Parathyroid adenoma (tissue), 2 donors: Measurements from ENCODE around the gene ALOX12B.

ENCODE experiments used
- H2AFZ ChIP-seq: fragments of 300-600 bp; sonication (generic); one replicate; pipeline ENCODE4 v1.7.0; 2017; ENCODE audit warnings: antibody characterized with exemption, mild to moderate bottlenecking
- H3K27ac ChIP-seq: fragments of 300-600 bp; sonication (generic); one replicate; pipeline ENCODE4 v1.7.0; 2017
- H3K27me3 ChIP-seq: fragments of 300-600 bp; sonication (generic); one replicate; pipeline ENCODE4 v1.7.0; 2017; ENCODE audit warnings: low read length; ENCODE audit not compliant: control insufficient read depth, insufficient read depth
- H3K36me3 ChIP-seq: fragments of 300-600 bp; sonication (generic); one replicate; pipeline ENCODE4 v1.7.0; 2017; ENCODE audit warnings: low read length; ENCODE audit not compliant: control insufficient read depth, insufficient read depth
- H3K4me1 ChIP-seq: fragments of 300-600 bp; sonication (generic); one replicate; pipeline ENCODE4 v1.7.0; 2017; ENCODE audit warnings: control low read depth
- H3K4me2 ChIP-seq: fragments of 300-600 bp; sonication (generic); one replicate; pipeline ENCODE4 v1.7.0; 2017; ENCODE audit warnings: low read length
- H3K4me3 ChIP-seq: fragments of 300-600 bp; sonication (generic); one replicate; pipeline ENCODE4 v1.7.0; 2017; ENCODE audit warnings: low read depth, low read length
- H3K79me2 ChIP-seq: fragments of 300-600 bp; sonication (generic); one replicate; pipeline ENCODE4 v1.7.0; 2017; ENCODE audit warnings: control low read depth
- H3K9ac ChIP-seq: fragments of 300-600 bp; sonication (generic); one replicate; pipeline ENCODE4 v1.7.0; 2017; ENCODE audit warnings: mild to moderate bottlenecking
- H3K9me3 ChIP-seq: fragments of 300-600 bp; sonication (generic); one replicate; pipeline ENCODE4 v1.7.0; 2017; ENCODE audit warnings: low read length; ENCODE audit not compliant: control insufficient read depth
- CTCF ChIP-seq: fragments of 300-600 bp; sonication (generic); IDR thresholded peaks from one replicate; pipeline ENCODE4 v1.7.0; 2017; ENCODE audit warnings: antibody characterized with exemption, mild to moderate bottlenecking
- donor health status: primary hyperparathyroidism.

The ALOX12B gene

DNA sequence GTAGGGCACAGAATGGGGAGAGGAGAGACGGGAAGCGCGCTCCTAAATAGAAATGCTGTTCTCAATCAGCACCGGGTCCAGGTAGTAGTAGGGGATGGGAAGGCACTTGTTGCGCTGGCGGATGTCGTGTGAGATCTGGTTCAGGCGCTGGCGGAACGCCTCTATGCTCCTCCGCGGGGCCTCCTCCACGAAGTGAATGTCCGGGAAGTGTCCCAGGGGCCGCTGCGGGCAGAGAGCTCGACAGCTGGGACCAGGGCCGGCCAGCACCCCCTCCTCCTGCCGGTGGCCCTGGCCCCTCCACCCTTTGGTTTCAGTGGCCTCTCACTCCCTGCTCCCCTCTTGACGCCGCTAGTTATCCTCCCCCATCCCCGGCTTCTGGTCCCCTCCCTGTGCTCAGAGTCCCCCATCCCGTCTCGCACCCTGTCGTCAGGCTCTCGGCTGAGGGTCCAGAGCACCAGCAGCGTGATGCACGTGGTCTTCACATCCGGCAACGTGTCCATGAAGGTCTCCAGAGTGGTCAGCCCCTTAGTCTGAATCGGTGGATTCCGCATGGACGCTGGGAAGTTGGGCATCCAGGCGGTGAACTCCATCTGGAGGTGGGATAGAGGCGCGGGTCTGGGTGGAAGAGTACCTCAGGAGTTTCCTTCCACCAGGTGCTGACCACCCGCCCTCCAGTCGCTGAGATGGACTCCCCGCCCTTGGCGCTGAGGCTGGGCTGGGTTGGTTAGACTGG is 14.6 kb downstream of the ALOX12B start:
- H3K9ac ChIP-seq: no peak overlapping the region

DNA sequence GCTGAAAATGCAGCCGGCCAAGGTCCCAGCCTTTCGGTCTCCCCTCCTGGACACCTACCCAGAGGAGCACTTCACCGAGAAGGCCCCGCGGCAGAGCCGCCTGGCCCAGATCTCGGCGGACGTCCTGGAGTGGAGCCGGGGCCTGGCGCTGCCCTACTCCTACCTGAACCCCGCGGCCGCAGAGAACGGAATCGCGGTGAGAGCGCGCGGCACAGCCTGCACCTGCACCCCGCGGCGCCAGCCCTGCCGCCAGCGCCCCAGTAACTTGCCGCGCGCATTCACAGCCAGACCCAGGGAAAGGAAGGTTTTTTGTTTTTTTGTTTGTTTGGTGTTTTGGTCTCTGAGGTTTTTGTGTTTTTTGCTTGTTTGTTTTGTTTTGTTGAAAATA is 15.2 kb downstream of the ALOX12B start:
- H2AFZ ChIP-seq: no peak overlapping the region

More for the DNA sequence above, 14.6 kb downstream of the ALOX12B start:
- Histone ChIP-seq H3K4me1 (peaks cover 4% of the 10 kb centered on the region), H3K27ac (no peak overlapping the region), H3K9me3 (no peaks in the 10 kb centered on the region), H3K36me3 (no peaks in the 10 kb centered on the region), H3K27me3 (peaks cover 7% of the 10 kb centered on the region), H2AFZ (no peak overlapping the region), H3K79me2 (no peaks in the 10 kb centered on the region), H3K4me3 (no peak overlapping the region), H3K4me2 (peak overlapping the region; percentile 15)
- no peak for TF ChIP-seq CTCF

GRCh38 chr17:8071496-8071895 is 16.0 kb downstream of the ALOX12B start:
- Histone ChIP-seq H3K4me3 (no peak overlapping the region), H3K4me1 (peaks cover 4% of the 10 kb centered on the region), H2AFZ (no peak overlapping the region), H3K9ac (no peak overlapping the region), H3K9me3 (no peaks in the 10 kb centered on the region), H3K36me3 (no peaks in the 10 kb centered on the region), H3K27me3 (peaks cover 7% of the 10 kb centered on the region), H3K27ac (no peak overlapping the region), H3K4me2 (no peak overlapping the region), H3K79me2 (no peaks in the 10 kb centered on the region)
- no peak for TF ChIP-seq CTCF

More for the DNA sequence above, 15.2 kb downstream of the ALOX12B start:
- no peak overlapping the region for H3K27ac ChIP-seq
- no peak overlapping the region for H3K4me3 ChIP-seq
- no peak overlapping the region for H3K9ac ChIP-seq
- H3K9me3 ChIP-seq: no peaks in the 10 kb centered on the region
- TF ChIP-seq CTCF: no peak
- H3K27me3 ChIP-seq: peaks cover 7% of the 10 kb centered on the region
- peaks cover 4% of the 10 kb centered on the region for H3K4me1 ChIP-seq
- H3K4me2 ChIP-seq: peak overlapping the region; percentile 3
- no peaks in the 10 kb centered on the region for H3K79me2 ChIP-seq
- no peaks in the 10 kb centered on the region for H3K36me3 ChIP-seq

DNA sequence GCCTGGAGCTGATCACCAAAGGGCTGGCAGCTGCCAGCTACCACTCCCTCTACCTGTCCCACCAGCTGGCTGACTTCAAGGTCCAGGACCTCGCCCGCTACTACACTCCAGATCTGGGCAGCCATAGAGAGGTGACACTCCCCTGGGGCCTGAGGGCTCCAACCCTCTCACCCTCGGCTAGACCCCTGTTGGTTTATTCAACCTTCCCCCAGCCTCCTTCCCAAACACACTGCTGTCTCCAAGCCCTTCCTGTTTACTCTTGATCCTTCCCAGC is 18.0 kb downstream of the ALOX12B start:
- no peak for TF ChIP-seq CTCF
- H3K27me3 ChIP-seq: peaks cover 5% of the 10 kb centered on the region
- no peaks in the 10 kb centered on the region for H3K9me3 ChIP-seq
- no peak overlapping the region for H3K4me2 ChIP-seq
- peaks cover 4% of the 10 kb centered on the region for H3K4me1 ChIP-seq
- no peak overlapping the region for H2AFZ ChIP-seq
- H3K79me2 ChIP-seq: no peaks in the 10 kb centered on the region
- no peak overlapping the region for H3K27ac ChIP-seq
- no peaks in the 10 kb centered on the region for H3K36me3 ChIP-seq
- no peak overlapping the region for H3K9ac ChIP-seq
- no peak overlapping the region for H3K4me3 ChIP-seq
